G401 (cell line): ENCODE data around the gene NAPG. TPM values are rescaled to one million over a fixed set of nuclear protein-coding genes. Genes with fewer than 3 reads are reported as not detected.
A peak's percentile ranks its signal among the peaks of the same experiment; 100 is the strongest.
"Not testable (repeated sequence)": the region's sequence is repeated elsewhere in the genome, so short reads cannot be mapped to it uniquely, and the experiment has no call there.

Experiments used
- DNase-seq: peaks from one replicate; pipeline ENCODE4 v3.0.0-alpha.2; 2015; ENCODE audit warnings: low spot score
- in situ Hi-C: cut with HindIII; loops from 2 replicates; pipeline ENCODE4 v1.10.0; 2016; ENCODE audit warnings: low sequenced_read_pairs, mixed read lengths
- total RNA-seq: library from RNA; depleted of rRNA; stranded (reverse); fragments of >200 nt; shearing (Covaris generic); gene quantifications from 2 replicates; pipeline ENCODE4 v1.2.3, GENCODE V29; 2014

Gene NAPG
- total RNA-seq, 1 experiment from 2014 or later: 25.7 TPM

DNA sequence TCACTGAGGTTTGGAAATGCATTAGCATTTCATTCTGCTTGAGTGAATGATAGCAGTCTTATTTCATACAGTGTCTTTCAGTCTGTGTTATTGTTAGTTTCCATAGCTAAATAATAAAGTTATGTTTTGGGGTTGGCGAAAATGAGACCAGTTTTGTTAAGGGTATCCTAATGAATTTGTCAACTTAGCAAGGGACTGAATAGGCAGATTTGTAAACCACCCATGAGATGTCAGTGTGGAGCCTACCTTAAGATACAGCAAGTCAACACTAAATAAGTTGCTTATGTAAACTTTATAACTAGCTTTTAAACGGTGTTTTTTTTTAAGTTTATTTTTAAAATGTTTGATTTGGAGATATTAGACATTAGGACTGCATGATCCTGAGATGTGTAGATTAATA lies 11.9 kb downstream of the NAPG start:
- no peak for DNase-seq

DNA sequence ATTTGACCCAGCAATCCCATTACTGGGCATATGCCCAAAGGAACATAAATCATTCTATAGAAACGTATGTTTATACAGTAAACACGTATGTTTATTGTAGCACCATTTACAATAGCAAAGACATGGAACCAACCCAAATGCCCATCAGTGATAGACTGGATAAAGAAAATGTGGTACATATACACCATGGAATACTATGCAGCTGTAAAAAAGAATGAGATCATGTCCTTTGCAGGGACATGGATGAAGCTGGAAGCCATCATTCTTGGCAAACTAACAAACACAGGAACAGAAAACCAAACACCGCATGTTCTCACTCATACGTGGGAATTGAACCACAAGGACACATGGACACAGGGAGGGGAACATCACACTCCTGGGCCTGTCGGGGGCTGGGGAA lies 13.3 kb downstream of the NAPG start:
- in situ Hi-C loops, DNase-seq: not testable (repeated sequence)

More for the DNA sequence above, 11.9 kb downstream of the NAPG start:
- in situ Hi-C loops: no loop called here

DNA sequence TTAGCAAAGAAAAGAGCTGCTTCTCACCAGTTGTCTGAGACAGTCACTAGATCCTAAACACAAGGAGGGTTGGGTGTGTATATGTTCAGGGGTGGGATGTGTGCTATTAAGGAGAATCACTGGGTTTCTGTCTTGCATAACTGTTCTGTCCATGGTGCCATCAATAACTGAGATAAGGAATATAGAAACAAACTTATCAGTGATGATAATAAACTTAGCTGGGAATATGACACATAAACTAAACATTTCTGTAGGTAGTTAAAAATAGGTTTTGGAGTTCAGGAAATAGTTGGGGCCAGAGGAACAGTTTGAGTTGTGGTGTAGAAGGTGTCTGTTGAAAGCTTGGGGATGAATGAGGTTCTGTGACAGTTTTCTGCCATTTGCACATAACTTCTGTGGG lies 17.4 kb downstream of the NAPG start:
- in situ Hi-C loops: no loop called here
- DNase-seq: no peak

DNA sequence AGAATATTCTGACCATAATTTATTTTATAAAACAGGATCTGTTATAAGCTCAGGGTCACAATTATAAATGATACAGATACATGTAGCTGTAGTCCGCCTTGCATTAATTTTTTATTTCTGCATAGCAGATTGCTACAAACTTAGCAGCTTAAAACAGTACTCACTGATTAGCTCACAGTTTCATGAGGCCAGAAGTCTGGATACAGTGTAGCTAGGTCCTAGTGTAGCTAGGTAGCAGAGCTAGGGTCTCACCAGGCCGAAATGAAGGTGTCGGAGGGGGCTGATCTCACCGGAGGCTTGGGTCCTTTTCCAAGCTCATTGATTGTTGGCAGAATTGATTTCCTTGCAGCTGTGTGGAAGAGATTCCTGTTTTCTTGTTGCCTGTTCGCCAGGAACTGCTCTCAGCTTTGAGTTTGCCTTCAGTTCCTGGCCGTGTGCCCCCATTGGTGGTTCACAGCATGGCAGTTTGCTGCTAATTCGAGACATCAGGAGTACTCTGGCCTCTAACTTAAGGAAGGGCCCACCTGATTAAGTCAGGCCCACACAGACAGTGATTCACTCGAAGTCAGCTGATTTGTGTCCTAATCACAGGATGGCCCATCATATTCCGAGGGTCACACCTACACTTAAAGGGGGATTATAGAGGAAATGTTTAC lies 18.4 kb downstream of the NAPG start:
- DNase-seq: no peak
- in situ Hi-C loops: no loop called here

DNA sequence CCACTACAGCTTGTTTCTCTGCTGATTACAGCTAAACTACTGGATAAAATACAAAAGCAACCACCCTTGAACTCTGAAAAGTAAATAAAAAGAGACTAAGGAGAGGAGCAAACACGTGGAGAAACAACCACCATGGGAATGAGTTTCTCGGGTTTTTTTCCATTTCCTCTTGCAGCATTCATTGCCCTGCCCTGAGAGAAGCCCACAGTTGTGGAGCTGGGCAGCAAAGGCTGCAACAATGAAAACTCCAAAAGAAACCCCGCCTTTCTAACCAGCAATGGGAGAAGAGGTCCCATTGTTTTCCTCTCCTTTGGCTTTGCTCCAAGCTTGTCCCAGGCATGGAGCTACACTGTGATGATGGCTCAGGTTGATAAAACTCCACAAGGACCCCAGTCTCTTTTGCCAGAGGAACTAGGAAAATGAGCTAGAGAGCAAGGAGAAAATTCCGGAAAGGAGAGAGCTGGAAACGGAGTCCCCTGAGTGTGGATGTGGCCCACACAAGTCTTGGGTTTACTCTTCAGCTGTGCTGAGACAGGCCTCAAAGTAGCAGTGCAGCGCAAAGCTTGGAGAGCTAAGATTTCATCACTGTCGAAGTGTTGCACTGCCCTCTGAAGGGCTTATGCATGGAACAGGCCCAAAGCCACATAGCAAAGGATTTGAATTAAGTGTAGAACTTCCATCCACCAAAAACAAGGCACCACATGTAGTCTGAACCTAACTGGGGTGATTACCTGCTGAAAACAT lies 20.9 kb downstream of the NAPG start:
- in situ Hi-C loops: no loop called here
- no peak for DNase-seq

GRCh38 chr18:10552226-10552625 lies 26.4 kb downstream of the NAPG start:
- no peak for DNase-seq
- in situ Hi-C loops: no loop called here

GRCh38 chr18:10556251-10556650 lies 30.4 kb downstream of the NAPG start:
- DNase-seq, in situ Hi-C loops: not testable (repeated sequence)

DNA sequence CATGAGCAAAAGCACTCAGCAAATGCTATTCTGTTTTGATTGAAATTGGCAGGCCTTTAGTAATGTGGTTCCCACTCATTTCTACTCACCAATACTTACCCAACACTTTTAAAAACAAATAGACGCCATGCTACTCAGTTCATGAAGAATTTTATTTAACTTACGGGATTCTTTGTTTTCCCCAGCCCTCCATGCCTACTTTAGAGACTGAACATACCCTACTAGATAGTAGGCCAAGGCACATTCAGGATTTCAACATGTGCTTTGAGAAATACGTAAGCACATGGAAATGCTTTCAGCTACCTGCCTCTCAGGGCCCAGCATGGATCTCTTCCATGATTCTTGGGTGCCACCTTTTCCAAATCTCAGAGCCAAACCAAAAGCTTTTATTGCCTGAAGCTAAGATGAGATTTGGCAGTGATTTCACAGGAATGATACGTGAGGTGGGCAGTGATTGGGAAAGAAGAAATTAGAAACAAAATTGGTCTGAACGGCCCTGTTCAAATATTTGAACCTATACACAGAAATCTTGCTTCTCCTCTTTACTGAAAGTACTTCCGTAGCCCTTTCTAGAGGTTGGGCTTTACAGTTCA lies 31.4 kb downstream of the NAPG start:
- in situ Hi-C loops: no loop called here
- no peak for DNase-seq

DNA sequence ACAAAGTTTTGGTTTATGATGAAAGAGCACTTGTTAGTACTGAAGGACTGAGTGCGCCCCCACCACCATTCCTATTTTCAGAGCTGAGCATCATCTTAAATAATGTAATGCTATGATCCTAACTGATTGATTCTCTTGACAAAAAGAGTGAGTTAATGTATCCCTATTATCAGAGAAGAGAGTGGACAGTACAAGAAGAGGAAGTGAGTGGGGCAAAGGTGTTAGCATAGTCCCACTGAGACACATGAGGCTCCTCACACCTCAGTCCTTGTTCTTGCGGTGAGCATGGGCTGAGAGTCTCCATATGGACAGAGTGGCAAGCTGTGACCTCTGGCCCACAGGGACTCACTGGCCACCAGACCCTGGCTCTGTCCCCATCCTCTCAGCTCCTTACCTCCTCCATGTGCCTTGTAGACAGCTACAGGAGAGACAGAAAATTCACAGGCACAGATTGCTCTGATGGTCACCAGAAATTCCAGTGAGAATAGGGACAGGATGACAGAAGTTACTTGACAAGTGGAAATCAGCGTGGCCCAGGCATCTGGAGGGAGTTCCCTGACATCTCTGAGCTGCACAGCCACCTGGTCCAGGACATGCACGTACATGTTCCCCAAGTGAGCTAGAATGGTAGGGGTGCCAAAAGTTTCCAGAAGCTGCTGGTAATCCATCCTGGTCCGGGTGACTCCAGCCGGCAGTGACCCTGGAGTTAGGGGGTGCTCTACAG lies 32.6 kb downstream of the NAPG start:
- no peak for DNase-seq
- in situ Hi-C loops: no loop called here

DNA sequence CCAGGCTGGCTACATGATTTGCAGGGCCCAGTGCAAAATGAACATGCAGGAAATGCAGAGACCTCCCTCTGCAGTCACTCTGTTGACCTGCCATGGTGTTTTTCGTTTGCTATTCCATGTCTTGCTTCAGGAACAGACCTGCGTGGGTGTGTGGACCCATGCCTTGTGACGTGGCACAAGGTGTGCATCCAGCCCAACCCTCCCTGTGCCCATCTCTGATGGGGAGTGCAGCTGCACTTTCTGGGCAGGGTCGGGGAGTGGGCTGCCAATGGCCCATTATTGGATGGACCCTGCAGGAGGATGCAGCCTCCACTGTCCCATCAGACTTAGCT lies 33.1 kb downstream of the NAPG start:
- in situ Hi-C loops: no loop called here
- no peak for DNase-seq

DNA sequence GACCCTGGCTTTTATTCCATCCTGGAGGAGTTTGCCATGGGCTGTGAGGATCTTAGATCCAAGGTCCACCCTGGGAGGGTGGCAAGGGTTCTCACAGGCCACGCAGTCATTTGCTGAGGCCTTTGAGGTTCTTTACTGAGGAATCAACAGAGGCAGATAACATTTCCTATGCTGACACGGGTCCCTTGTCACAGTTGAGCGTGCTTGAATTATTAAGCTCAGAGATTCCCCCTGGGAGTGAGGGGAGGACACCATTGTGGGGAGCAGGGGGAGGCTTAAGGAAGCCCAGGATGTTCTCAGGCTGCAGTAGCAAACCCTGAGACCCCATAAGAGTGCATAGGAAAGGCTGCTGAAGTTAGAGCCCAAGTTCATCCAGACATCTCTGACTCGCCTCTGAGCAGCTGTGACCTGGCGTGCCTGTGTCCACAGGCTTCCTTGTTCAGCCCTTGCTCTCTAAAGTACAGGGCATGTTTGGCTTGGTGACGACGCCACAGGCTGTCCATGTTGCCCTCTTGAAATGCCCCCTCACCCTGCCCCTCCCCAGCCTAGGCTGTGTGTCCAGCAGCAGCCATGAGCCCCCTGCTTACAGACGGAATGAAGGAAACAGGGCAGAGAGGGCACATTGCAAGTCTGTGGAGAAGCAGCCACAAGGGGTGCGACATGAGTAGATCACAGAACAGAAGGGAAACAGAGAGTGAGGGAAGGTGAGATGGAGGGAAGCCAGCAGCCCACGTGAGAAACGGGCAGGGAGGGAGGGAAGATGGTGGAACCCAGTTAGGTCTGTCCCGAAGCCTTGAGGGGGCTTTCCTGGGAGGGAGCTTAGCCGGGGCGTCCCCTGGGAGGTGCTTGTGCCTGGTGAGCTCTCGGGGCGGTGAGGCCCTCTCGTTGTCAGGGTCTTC lies 34.0 kb downstream of the NAPG start:
- in situ Hi-C loops: no loop called here
- no peak for DNase-seq

DNA sequence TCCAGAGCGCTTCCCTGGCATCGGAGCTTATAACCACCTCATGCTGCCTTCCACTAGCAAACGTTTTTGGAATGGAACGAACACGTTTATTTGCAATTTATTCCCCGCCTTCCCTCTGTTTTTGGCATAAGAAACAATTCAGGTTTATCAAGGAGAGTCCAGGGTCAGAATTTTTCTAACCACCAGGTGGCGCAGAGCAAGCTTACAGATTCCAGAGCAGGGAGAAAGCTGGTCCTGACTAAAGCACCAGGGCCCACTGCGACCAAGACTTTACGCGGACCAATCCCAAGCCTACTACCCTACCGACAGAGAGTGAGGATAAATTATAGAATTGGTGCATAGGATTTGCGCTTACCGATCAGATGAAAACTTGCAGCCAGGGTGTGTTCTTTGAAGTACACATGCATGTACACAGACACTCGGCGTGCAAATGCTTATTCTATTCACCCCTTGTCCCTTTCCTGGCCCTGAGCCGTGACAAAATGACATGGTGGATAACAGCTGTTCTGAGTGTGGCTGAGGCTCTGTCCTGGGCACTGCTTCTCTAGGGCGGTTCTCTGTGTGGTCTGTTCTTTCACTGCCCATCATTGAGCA lies 34.7 kb downstream of the NAPG start:
- in situ Hi-C loops: no loop called here
- DNase-seq: peak; percentile 81

GRCh38 chr18:10562773-10563160 lies 36.9 kb downstream of the NAPG start:
- no peak for DNase-seq
- in situ Hi-C loops: no loop called here

- in situ Hi-C loops: no loop called here
These were observed 38.1 kb downstream of the NAPG start for GRCh38 chr18:10563886-10564285.

DNA sequence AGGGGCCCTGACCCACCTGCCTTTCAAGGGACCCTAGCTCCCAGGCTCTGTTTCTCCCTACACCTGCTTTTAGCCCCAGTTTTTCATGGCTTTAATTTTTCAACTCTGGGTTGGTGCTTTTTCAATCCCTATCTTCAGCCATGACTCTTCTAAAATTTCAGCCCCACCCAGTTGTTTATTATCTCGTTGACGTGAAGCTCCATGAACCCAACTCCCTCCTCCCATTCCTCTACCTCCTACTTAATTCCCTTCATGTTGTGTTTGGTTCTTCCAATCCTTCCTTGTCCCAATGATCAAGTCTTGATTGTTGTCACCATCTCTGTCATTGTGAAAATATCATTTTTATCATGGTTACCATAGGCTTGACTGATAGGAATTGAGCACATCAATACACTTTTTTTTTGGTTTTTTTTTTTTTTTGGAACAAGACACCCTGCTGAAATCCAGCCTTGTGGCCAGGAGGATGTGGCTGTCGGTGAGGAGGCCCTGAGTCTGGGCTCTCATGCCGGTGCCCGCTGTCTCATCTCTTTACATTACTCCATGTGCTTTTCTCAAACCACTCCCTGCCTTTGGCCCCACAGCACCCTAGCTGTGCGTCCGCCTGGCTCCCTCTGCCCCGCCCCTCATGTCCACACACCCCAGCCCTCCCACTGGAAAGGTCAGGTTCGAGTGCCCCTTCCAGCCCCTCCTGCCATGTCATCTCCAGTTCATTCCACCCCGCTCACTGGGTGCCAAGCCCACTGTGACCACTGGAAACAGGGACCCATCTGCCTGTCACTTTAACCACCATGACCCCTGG lies 39.3 kb downstream of the NAPG start:
- in situ Hi-C loops: no loop called here
- no peak for DNase-seq

More at GRCh38 chr18:10563886-10564285, 38.1 kb downstream of the NAPG start:
- DNase-seq: peak; percentile 57

GRCh38 chr18:10565835-10566234 lies 40.0 kb downstream of the NAPG start:
- no peak for DNase-seq
- in situ Hi-C loops: no loop called here

- in situ Hi-C loops: no loop called here
- DNase-seq: no peak
These were observed 40.6 kb downstream of the NAPG start for GRCh38 chr18:10566390-10566789.

DNA sequence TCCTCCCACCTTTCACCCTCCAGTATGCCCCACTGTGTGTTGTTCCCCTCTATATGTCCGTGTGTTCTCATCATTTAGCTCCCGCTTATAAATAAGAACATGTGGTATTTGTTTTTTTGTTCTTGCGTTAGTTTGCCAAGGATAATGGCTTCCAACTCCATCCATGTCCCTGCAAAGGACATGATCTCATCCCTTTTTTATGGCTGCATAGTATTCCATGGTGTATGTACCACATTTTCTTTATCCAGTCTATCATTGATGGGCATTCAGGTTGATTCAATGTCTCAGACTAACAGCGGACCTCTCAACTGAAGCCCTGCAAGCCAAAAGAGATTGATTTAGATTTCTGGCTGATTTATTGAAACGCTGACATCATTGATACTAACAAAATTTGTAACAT lies 44.1 kb downstream of the NAPG start:
- DNase-seq, in situ Hi-C loops: not testable (repeated sequence)
